NCI-H187 (cell line): ENCODE data around the gene MAP3K9.

Experiments
- DNase-seq, 2 experiments: peaks; one replicate each; lab custom pipeline; 2025; lab: John Stamatoyannopoulos, UW

The MAP3K9 gene

DNA sequence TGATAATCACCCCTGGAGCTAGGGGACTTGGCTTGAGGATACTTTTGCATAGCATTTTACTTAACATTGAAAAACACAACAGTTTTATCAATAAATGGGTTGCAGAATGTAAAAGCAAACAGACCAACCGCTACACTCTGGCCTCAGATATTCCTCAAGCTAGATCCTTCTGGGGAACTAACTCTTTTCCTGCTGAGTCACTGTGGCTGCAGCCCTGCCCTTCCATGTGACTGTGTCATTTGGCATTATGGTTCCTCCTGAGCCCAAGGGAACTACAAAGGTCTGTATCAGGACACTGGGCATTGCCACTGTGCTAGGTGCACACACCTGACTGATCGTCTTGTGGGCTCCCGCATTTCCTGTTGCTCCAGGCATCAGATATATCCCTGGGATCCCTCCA is 111.0 kb downstream of the MAP3K9 start:
- no peak for DNase-seq

DNA sequence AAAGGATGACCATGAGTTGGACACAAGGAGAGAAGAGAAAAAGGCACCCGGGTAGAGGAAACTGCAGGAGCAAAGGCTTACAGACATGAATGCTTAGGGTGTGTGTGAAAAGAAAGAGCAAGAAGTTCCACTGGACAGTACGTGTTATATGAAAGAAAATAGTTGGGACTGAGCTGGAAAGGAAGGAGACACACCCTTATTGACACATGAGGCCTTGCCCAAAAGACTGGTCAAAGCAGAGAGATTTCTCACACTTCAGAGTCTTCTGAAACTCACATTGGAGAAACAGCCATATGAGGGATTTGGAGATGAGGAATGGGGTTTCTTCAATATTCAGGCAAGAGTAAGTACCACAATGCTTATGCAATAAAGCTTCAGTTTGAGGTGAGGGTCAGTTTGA is 111.6 kb downstream of the MAP3K9 start:
- DNase-seq: no peak

GRCh38 chr14:70696026-70696425 is 113.3 kb downstream of the MAP3K9 start:
- DNase-seq: no peak

DNA sequence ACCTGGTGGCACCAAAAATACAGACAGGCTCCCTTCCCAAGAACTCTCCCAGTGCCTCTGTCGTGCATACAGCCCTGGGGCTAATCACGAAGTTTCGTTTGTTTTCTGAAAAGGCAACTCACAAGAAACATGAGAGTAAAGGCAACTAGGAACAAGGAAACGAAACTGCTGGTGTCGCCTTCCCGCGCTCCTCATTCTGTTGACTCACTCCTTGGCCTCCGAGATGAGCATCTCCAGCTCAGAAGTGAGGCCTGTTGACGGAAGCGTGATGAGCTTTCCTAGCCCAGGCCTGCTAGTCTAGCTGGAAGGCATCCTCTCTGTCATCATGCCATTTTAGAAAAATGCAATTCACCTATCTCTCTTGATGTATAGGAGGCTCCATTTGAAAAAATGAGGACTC is 117.1 kb downstream of the MAP3K9 start:
- no peak for DNase-seq

DNA sequence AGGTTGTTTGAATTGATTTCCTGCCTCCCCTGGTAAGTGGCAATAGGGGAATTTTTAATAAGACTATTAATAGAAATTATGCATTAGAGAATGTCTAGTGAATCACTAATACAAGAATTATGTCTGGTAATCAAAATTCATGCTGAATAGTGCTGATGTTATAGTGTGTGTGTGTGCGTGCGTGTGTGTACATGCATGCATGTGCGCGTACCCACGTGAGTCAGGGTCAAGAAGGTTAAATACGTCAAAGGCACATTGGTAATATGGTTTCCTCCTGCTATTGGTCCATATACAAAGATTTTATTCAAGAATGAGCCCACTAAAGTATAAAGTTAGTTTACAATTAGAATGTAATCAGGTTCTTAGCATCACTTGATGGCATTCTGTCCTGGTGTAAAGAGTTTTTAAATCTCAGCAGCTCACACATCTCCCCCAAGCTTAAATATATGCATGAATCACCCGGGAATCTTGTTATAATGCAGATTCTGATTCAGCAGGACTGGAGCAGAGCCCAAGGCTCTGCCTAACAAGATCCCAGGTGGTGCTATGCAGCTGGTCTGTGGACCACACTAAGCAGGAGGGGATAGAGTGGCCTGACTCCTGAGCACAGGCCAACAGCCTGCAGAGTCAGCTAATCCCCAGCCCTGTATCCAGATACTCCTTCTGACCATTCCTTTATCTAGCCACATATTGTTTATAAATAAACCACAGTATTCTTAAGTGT is 123.7 kb downstream of the MAP3K9 start:
- DNase-seq: no peak

GRCh38 chr14:70683983-70684382 is 125.3 kb downstream of the MAP3K9 start:
- no peak for DNase-seq

- no peak for DNase-seq
Observed at GRCh38 chr14:70680748-70681147, 128.6 kb downstream of the MAP3K9 start.

DNA sequence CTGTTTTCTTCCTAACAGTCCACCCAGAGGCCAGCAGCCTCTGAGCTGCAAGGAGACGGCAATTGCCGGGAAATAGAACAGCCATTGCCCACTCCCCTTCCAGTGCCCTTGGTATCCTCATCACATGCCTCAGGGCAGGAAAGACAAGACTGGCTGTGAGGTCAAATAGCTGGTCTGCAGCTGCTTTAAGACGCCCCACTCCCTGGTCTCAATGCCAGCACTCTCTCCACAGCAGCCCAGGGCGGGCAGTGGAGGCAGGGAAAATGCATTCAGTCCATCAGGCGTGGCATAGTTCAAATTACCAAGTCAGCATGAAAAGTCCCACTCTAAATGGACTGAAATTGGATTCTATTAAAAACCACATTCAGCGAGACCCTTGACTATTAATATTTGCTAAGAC is 132.0 kb downstream of the MAP3K9 start:
- DNase-seq: no peak
